ENCODE data around the gene BAD.

DNA sequence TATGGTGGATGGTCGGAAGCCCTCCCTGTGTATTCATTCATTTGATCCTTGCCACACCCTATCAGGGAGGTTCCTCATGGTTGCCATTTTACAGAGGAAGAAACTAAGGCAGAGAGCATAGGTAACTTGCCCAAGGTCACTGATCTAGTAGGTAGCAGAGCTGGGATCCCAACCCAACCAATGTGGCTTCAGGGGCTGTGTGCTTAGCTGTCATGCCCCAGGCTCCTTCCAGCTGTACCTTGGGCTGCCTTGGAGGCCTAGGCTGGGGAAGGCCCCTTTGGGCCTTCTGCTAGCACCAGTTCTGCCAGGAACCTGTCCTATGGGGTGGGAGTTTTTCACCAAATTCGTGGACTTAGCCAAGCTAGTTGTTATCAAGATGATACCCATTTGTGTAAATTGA is 8.6 kb downstream of the BAD start:
- TF ChIP-seq MYC (IDR thresholded peaks at IDR 0.05; ENCODE audit: borderline replicate concordance, low read length), result no peak
- TF ChIP-seq EP300 (IDR thresholded peaks at IDR 0.05), result no peak
- no peak for TF ChIP-seq CHD2 (IDR thresholded peaks at IDR 0.05; ENCODE audit: low read length, partially characterized antibody)
- no peak for TF ChIP-seq USF2 (IDR thresholded peaks at IDR 0.05)
- TF ChIP-seq, protein P1, sequence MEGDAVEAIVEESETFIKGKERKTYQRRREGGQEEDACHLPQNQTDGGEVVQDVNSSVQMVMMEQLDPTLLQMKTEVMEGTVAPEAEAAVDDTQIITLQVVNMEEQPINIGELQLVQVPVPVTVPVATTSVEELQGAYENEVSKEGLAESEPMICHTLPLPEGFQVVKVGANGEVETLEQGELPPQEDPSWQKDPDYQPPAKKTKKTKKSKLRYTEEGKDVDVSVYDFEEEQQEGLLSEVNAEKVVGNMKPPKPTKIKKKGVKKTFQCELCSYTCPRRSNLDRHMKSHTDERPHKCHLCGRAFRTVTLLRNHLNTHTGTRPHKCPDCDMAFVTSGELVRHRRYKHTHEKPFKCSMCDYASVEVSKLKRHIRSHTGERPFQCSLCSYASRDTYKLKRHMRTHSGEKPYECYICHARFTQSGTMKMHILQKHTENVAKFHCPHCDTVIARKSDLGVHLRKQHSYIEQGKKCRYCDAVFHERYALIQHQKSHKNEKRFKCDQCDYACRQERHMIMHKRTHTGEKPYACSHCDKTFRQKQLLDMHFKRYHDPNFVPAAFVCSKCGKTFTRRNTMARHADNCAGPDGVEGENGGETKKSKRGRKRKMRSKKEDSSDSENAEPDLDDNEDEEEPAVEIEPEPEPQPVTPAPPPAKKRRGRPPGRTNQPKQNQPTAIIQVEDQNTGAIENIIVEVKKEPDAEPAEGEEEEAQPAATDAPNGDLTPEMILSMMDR (IDR thresholded peaks at IDR 0.05), result no peak
- no peak for TF ChIP-seq RCOR1 (IDR thresholded peaks at IDR 0.05; ENCODE audit: low read depth, low read length)
- no peak for TF ChIP-seq KDM5A (IDR thresholded peaks at IDR 0.05)
- TF ChIP-seq POLR2AphosphoS2 (conservative IDR thresholded peaks at IDR 0.05; ENCODE audit: low read length), result no peak
- TF ChIP-seq JUN (IDR thresholded peaks at IDR 0.05), result no peak
- TF ChIP-seq MAX (IDR thresholded peaks at IDR 0.05), result no peak
- no peak for TF ChIP-seq KDM1A (IDR thresholded peaks at IDR 0.05; ENCODE audit: low read depth)

Data from A549 (cell line).